HEK293 (cell line): Measurements from ENCODE around the gene POM121L2.

Experiments
- CTCF ChIA-PET: fragments of 350-600 bp; formaldehyde crosslinking; extraction: SDS; loops from one replicate; lab custom pipeline; 2021; ENCODE audit warnings: antibody characterized with exemption; lab: Yijun Ruan, JAX
- POLR2A ChIA-PET: fragments of 300-600 bp; formaldehyde crosslinking; extraction: SDS; loops from one replicate; lab custom pipeline; 2020; ENCODE audit warnings: antibody characterized with exemption, inconsistent platforms; lab: Yijun Ruan, JAX
- H3K27ac ChIP-seq: fragments of 200-500 bp; sonication (Bioruptor generic); 2 replicates; pipeline ENCODE4 v1.5.1; 2014; ENCODE audit warnings: low read depth, low read length, control low read depth, inconsistent platforms; ENCODE audit errors: extremely low read depth
- H3K36me3 ChIP-seq, 2 experiments: fragments of 200-500 bp in 1 of 2; sonication (Bioruptor generic) in 1 of 2; 1 replicate in 1 of 2; 2 replicates in 1 of 2; pipeline ENCODE4 v1.5.1; 2014 to 2017; ENCODE audit warnings: inconsistent platforms in 2 of 2, low read length in 2 of 2; ENCODE audit not compliant: control insufficient read depth in 2 of 2, insufficient read depth in 1 of 2
- H3K4me1 ChIP-seq: fragments of 200-500 bp; sonication (Bioruptor generic); 2 replicates; pipeline ENCODE4 v1.5.1; 2014; ENCODE audit warnings: mild to moderate bottlenecking, low read length, inconsistent platforms; ENCODE audit not compliant: control insufficient read depth, insufficient read depth
- H3K4me3 ChIP-seq: 2 replicates; pipeline ENCODE4 v1.5.1; 2011; ENCODE audit warnings: low read depth, mild to moderate bottlenecking, control low read depth, low read length, moderate library complexity
- H3K9me3 ChIP-seq: fragments of 200-500 bp; sonication (Bioruptor generic); 2 replicates; pipeline ENCODE4 v1.5.1; 2014; ENCODE audit warnings: low read depth, low read length, inconsistent platforms; ENCODE audit not compliant: control insufficient read depth, insufficient read depth
- OSR2 ChIP-seq: fragments of 450-650 bp; formaldehyde crosslinking; IDR thresholded peaks from 2 replicates; pipeline ENCODE4 v1.5.1; 2016; ENCODE audit warnings: missing biosample characterization, missing genetic modification characterization
- PRDM1 ChIP-seq: fragments of 450-650 bp; formaldehyde crosslinking; IDR thresholded peaks from 2 replicates; pipeline ENCODE4; 2016; ENCODE audit warnings: missing biosample characterization, missing genetic modification characterization
- ZBTB17 ChIP-seq: fragments of 450-650 bp; formaldehyde crosslinking; IDR thresholded peaks from 2 replicates; pipeline ENCODE4 v1.5.1; 2016; ENCODE audit warnings: missing biosample characterization, missing genetic modification characterization
- ZBTB48 ChIP-seq: fragments of 450-650 bp; formaldehyde crosslinking; IDR thresholded peaks from 2 replicates; pipeline ENCODE4 v1.5.1; 2016; ENCODE audit warnings: missing biosample characterization, missing genetic modification characterization
- ZNF23 ChIP-seq: fragments of 450-650 bp; formaldehyde crosslinking; IDR thresholded peaks from 2 replicates; pipeline ENCODE4 v1.5.1; 2016; ENCODE audit warnings: missing biosample characterization, missing genetic modification characterization, borderline replicate concordance
- ZNF335 ChIP-seq: fragments of 450-650 bp; formaldehyde crosslinking; conservative IDR thresholded peaks from 2 replicates; pipeline ENCODE4 v1.5.1; 2016; ENCODE audit warnings: missing biosample characterization, missing genetic modification characterization
- ZNF362 ChIP-seq: fragments of 450-650 bp; formaldehyde crosslinking; IDR thresholded peaks from 2 replicates; pipeline ENCODE4 v1.5.1; 2016; ENCODE audit warnings: missing biosample characterization, missing genetic modification characterization
- ZNF366 ChIP-seq: fragments of 450-650 bp; formaldehyde crosslinking; conservative IDR thresholded peaks from 2 replicates; pipeline ENCODE4 v1.5.1; 2016; ENCODE audit warnings: missing biosample characterization, missing genetic modification characterization
- ZNF426 ChIP-seq: fragments of 450-650 bp; formaldehyde crosslinking; IDR thresholded peaks from 2 replicates; pipeline ENCODE4 v1.5.1; 2017; ENCODE audit warnings: missing biosample characterization, missing genetic modification characterization, mild to moderate bottlenecking, inconsistent platforms, moderate library complexity
- ZNF48 ChIP-seq: fragments of 450-650 bp; formaldehyde crosslinking; IDR thresholded peaks from 2 replicates; pipeline ENCODE4 v1.5.1; 2016; ENCODE audit warnings: missing biosample characterization, missing genetic modification characterization
- ZNF501 ChIP-seq: fragments of 450-650 bp; formaldehyde crosslinking; IDR thresholded peaks from 2 replicates; pipeline ENCODE4 v1.5.1; 2016; ENCODE audit warnings: missing biosample characterization, missing genetic modification characterization
- ZNF639 ChIP-seq: fragments of 450-650 bp; formaldehyde crosslinking; IDR thresholded peaks from 2 replicates; pipeline ENCODE4 v1.5.1; 2016; ENCODE audit warnings: missing biosample characterization, missing genetic modification characterization
- ZNF645 ChIP-seq: fragments of 450-650 bp; formaldehyde crosslinking; IDR thresholded peaks from 2 replicates; pipeline ENCODE4; 2016; ENCODE audit warnings: missing biosample characterization, missing genetic modification characterization
- ZNF658 ChIP-seq: fragments of 450-650 bp; formaldehyde crosslinking; IDR thresholded peaks from 2 replicates; pipeline ENCODE4; 2016; ENCODE audit warnings: missing biosample characterization, missing genetic modification characterization
- ZNF660 ChIP-seq: fragments of 450-650 bp; IDR thresholded peaks from 2 replicates; pipeline ENCODE4 v1.5.1; 2018; ENCODE audit warnings: missing biosample characterization, mild to moderate bottlenecking, missing genetic modification characterization
- ZNF701 ChIP-seq: fragments of 450-650 bp; formaldehyde crosslinking; IDR thresholded peaks from 2 replicates; pipeline ENCODE4 v1.5.1; 2016; ENCODE audit warnings: missing biosample characterization, missing genetic modification characterization
- ZSCAN30 ChIP-seq: fragments of 450-650 bp; IDR thresholded peaks from 2 replicates; pipeline ENCODE4 v1.5.1; 2018; ENCODE audit warnings: missing biosample characterization, mild to moderate bottlenecking, missing genetic modification characterization, moderate library complexity
- ZXDB ChIP-seq: fragments of 450-650 bp; formaldehyde crosslinking; IDR thresholded peaks from 2 replicates; pipeline ENCODE4 v1.5.1; 2016; ENCODE audit warnings: missing biosample characterization, missing genetic modification characterization
- TF ChIP-seq, protein P1 (sequence below): fragments of 450-650 bp; IDR thresholded peaks from 2 replicates; pipeline ENCODE4 v1.5.1; 2018; ENCODE audit warnings: missing biosample characterization, mild to moderate bottlenecking, missing genetic modification characterization
- TF ChIP-seq, protein P2 (sequence below): fragments of 450-650 bp; formaldehyde crosslinking; IDR thresholded peaks from 2 replicates; pipeline ENCODE4 v1.5.1; 2016; ENCODE audit warnings: missing biosample characterization, missing genetic modification characterization
- TF ChIP-seq, protein P3 (sequence below): fragments of 450-650 bp; formaldehyde crosslinking; IDR thresholded peaks from 2 replicates; pipeline ENCODE4 v1.5.1; 2016; ENCODE audit warnings: missing biosample characterization, missing genetic modification characterization

The POM121L2 gene

DNA sequence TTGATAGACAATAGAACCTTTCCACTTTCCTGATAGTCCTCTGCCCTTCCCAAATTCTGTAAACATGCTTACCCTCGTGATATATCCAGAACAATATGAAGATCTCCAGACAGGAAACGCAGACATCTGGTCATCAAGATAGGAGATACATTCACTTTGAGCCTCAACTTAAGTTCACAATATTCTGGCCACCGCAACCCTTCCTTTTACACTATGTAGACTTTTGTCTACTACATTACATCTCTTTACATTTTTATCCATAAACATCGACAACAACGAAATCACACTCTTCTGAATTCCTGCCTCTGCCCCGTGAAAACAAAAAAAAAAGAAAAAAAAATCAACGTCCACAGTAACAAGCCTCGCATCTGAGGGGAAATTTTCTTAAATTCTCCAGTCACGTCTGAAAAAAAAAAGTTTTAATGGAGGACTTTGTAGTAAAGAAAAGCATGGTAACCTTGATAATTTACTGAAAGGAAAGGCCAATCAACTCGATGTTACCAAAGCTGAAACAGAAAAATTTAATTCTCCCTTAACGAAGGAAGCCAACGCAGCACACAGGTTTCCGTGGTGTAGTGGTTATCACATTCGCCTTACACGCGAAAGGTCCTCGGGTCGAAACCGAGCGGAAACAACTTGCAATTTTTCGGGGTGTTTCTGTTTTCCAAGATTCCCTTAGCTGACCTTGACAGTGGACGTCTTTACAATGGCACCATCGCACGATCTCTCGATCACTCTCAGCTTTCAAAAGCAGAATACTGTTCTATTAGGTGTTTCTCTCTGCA is 21.8 kb downstream of the POM121L2 start:
- TF ChIP-seq ZNF660 (tag by site-specific recombination) (0 out of 2 replicates have a peak, but pooled peaks have one; percentile 54), ZNF362 (tag by site-specific recombination) (peak; percentile 93), ZBTB17 (tag by site-specific recombination) (0 out of 2 replicates have a peak, but pooled peaks have one; percentile 35), ZNF335 (tag by site-specific recombination) (peak; percentile 44; the same call in 1 of the 2 replicates), ZNF48 (tag by site-specific recombination) (no peak), ZNF366 (tag by site-specific recombination) (peak; percentile 36; the same call in 1 of the 2 replicates), ZXDB (tag by site-specific recombination) (0 out of 2 replicates have a peak, but pooled peaks have one; percentile 12), ZBTB48 (tag by site-specific recombination) (0 out of 2 replicates have a peak, but pooled peaks have one; percentile 36), ZNF23 (tag by site-specific recombination) (no peak), ZSCAN30 (tag by site-specific recombination) (no peak), PRDM1 (tag by site-specific recombination) (peak; percentile 23; the same call in 1 of the 2 replicates)
- TF ChIP-seq, protein P1, sequence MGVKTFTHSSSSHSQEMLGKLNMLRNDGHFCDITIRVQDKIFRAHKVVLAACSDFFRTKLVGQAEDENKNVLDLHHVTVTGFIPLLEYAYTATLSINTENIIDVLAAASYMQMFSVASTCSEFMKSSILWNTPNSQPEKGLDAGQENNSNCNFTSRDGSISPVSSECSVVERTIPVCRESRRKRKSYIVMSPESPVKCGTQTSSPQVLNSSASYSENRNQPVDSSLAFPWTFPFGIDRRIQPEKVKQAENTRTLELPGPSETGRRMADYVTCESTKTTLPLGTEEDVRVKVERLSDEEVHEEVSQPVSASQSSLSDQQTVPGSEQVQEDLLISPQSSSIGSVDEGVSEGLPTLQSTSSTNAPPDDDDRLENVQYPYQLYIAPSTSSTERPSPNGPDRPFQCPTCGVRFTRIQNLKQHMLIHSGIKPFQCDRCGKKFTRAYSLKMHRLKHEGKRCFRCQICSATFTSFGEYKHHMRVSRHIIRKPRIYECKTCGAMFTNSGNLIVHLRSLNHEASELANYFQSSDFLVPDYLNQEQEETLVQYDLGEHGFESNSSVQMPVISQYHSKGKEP (tag by site-specific recombination) = 0 out of 2 replicates have a peak, but pooled peaks have one; percentile 30
- TF ChIP-seq, protein P2, sequence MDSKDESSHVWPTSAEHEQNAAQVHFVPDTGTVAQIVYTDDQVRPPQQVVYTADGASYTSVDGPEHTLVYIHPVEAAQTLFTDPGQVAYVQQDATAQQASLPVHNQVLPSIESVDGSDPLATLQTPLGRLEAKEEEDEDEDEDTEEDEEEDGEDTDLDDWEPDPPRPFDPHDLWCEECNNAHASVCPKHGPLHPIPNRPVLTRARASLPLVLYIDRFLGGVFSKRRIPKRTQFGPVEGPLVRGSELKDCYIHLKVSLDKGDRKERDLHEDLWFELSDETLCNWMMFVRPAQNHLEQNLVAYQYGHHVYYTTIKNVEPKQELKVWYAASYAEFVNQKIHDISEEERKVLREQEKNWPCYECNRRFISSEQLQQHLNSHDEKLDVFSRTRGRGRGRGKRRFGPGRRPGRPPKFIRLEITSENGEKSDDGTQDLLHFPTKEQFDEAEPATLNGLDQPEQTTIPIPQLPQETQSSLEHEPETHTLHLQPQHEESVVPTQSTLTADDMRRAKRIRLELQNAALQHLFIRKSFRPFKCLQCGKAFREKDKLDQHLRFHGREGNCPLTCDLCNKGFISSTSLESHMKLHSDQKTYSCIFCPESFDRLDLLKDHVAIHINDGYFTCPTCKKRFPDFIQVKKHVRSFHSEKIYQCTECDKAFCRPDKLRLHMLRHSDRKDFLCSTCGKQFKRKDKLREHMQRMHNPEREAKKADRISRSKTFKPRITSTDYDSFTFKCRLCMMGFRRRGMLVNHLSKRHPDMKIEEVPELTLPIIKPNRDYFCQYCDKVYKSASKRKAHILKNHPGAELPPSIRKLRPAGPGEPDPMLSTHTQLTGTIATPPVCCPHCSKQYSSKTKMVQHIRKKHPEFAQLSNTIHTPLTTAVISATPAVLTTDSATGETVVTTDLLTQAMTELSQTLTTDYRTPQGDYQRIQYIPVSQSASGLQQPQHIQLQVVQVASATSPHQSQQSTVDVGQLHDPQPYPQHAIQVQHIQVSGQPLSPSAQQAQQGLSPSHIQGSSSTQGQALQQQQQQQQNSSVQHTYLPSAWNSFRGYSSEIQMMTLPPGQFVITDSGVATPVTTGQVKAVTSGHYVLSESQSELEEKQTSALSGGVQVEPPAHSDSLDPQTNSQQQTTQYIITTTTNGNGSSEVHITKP (tag by site-specific recombination) = 0 out of 2 replicates have a peak, but pooled peaks have one; percentile 12
- TF ChIP-seq, all 188 proteins: peak for 10
- POLR2A ChIA-PET = no interaction called here
- no peak overlapping the region for H3K27ac ChIP-seq

GRCh38 chr6:27288136-27289044 is 23.7 kb downstream of the POM121L2 start:
- CTCF ChIA-PET = interaction anchor here (0.5 to 0.6 kb wide), 2 partner anchors 110 to 298 kb away, joined by 3 read pairs; no protein-coding TSS in a partner anchor
- POLR2A ChIA-PET = interaction anchor here (0.9 kb wide), 1 partner anchor 37 kb away, joined by 6 read pairs; no protein-coding TSS in a partner anchor
- Histone ChIP-seq H3K36me3 (no peaks in the 10 kb centered on the region), H3K4me1 (peaks cover 3% of the 10 kb centered on the region; the same call in 1 of the 2 replicates), H3K27ac (peak overlapping the region; percentile 67), H3K9me3 (no peaks in the 10 kb centered on the region), H3K4me3 (peak overlapping the region; percentile 44)
- TF ChIP-seq ZNF658 (tag by site-specific recombination) = no peak
- no peak for TF ChIP-seq ZNF701 (tag by site-specific recombination)
- TF ChIP-seq PRDM1 (tag by site-specific recombination) = no peak
- no peak for TF ChIP-seq ZNF645
- peak; percentile 65; the same call in 1 of the 2 replicates for TF ChIP-seq ZNF501 (tag by site-specific recombination)
- TF ChIP-seq ZNF426 = no peak
- TF ChIP-seq ZNF639 (tag by site-specific recombination) = no peak; the same call in 1 of the 2 replicates
- no peak for TF ChIP-seq OSR2 (tag by site-specific recombination)
- TF ChIP-seq, protein P3, sequence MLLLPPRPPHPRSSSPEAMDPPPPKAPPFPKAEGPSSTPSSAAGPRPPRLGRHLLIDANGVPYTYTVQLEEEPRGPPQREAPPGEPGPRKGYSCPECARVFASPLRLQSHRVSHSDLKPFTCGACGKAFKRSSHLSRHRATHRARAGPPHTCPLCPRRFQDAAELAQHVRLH = no peak

More for the DNA sequence above, 21.8 kb downstream of the POM121L2 start:
- Histone ChIP-seq H3K36me3 (no peaks in the 10 kb centered on the region), H3K4me1 (peaks cover 3% of the 10 kb centered on the region; the same call in 1 of the 2 replicates), H3K4me3 (no peak overlapping the region), H3K9me3 (no peaks in the 10 kb centered on the region)
- CTCF ChIA-PET = interaction anchor here (0.7 kb wide), 1 partner anchor 22 kb away, joined by 4 read pairs; no protein-coding TSS in a partner anchor
